DMS 273 (cell line): Measurements from ENCODE around the gene AGAP1.
"Not testable (repeated sequence)": the region's sequence is repeated elsewhere in the genome, so short reads cannot be mapped to it uniquely, and the experiment has no call there.

Source experiments
- DNase-seq: peaks from one replicate; lab custom pipeline; 2025; ENCODE audit not compliant: unreplicated experiment; lab: John Stamatoyannopoulos, UW

AGAP1 gene

DNA sequence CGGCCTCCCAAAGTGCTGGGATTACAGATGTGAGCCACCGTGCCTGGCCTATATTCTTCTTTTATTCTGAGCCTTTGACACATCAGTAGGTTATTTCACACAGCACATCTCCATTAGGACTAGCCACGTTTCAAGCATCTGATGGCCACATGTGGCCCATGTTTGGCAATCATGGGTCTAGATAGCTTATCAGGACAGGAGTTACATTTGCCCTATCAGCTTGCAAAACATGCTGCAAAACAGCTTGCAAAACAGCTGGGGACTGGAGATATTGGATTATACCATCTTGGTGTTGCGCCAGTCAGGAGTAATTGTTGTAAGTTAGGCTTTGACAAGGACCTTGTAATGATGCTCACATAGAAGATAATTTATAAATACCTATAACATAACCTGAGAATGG is 579.4 kb downstream of the AGAP1 start:
- DNase-seq: peak; percentile 95

DNA sequence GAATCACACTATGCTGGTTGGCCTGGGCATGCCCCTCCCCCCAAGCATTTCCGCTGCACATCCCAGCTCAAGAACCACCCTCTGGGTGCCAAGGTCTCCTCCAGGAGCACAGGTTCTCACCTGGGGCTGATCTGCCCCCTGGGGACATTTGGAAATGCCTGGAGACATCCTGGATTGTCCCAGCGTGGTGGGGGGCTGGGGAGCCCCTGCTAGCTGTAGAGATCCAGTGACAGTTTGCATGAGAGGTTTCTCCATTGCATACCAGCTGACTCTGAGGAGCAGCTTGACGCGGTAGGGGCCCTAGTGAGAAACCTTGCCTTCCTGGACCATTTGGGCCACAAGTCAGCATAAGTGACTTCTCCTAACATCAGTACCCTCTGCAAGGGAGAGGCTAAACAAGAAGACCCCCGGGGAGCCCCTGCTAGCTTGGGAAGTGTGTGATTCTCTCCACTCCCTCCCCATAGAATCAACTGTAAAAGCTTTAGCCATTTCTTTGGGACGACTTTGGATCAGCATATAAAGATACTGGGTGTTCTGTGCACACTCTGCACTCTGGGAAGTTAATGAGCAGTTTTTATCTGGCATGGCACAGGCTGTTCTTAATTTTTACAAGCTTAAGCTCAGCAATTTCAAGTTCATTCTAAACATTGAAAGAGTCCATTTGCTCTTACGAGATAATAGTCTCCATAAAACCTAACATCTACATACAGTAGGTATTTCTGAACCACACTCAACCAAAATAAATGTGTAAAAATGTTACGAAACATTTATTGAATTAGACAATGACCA is 580.2 kb downstream of the AGAP1 start:
- peak; percentile 32 for DNase-seq

DNA sequence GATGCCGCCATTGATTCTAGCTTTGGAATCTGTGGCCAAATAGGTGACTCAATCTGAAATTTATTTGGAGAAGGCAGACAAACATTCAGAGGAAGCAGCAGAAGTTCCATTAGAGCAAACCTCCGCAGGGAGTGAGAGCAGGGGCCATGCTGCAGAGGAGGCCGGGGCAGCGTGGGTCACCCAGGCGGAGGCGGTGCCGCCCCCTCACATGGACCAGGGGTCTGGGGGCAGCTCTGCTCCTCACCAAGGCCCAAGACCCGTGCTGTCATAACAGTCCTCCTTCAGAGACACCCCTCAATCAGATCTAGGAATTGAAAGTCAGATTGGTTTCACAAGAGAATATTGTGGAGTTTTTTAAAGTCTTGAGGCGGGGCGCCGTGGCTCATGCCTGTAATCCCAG is 582.0 kb downstream of the AGAP1 start:
- no peak for DNase-seq

DNA sequence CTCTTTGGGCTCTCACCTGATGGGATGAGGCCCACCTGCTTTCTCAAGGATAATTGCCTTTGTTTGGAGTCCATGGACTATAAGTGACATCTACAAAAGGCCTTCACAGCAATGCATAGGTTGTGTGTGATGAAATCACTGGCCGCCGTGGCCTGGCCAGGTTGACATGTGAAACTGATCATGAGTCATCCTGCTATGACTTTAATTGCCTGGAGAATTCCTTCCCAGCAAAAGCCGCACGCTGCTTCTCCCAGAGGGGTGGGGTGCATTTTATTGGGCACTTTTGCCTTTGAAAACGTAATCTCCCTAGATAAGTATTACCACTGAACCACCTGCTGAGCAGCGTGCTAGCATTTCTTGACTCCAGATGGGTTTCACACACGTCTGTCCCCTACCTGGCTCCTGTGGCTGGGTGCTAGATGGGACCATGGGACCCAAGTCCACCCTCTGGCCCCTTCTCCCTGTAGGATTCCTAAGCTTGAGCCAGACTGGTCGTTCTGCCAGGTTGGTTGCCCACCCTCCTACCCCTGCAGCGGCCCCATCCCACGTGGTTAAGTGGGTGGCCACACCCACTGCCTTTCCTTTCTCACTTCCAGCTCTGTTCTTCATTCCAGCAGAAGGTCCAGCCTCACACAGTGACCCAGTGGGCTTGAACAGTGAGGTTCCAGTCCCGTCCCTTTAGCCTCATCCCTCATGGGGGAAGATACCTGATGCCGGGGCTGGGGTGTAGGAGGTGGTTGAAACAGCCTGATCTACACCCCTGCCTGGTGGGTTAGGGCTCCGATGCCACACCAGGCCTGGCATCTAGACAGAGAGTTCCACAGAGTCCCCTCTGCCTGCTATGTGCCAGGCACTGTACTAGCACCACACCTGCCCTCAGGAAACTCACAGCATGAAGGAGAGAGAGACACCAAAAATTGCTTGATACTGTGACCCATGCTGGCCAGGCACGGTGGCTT is 584.7 kb downstream of the AGAP1 start:
- DNase-seq: peak; percentile 68

DNA sequence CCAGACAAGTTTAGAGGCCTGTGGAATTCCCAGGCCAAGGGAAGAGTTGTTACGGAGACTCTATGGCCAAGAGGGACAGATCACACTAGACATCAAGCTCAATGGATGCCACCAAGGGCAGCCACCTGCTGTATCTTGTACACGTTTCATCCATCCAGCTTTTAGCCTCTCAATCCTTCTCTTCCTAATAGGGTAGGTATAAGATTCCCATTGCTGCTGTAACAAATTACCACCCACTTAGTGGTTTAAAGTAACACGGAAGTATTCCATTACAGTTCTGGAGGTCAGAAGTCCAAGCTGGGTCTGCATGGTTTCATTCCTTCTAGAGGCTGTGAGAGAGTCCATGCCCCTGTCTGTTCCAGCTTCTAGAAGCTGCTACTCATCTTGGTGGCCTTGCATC is 586.6 kb downstream of the AGAP1 start:
- DNase-seq: no peak

DNA sequence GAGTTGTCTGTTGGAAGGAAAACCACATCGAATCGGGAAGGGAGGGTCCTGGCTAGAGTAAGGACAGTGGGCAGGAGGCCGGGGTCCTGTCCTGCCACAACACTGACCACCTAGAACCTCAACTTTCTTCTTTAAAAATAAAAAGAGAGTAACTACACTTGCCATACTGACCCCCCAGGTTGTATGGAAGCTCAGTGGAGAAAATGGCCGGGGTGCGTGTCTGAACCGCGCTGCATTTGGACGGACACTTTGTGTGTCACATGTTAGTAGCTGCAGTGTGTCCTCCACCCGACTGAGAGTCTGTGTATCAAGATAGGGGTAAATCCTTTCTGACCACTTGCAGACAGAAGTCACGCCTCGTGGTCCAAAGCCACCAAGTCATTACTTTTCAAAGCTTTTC is 587.3 kb downstream of the AGAP1 start:
- no peak for DNase-seq

DNA sequence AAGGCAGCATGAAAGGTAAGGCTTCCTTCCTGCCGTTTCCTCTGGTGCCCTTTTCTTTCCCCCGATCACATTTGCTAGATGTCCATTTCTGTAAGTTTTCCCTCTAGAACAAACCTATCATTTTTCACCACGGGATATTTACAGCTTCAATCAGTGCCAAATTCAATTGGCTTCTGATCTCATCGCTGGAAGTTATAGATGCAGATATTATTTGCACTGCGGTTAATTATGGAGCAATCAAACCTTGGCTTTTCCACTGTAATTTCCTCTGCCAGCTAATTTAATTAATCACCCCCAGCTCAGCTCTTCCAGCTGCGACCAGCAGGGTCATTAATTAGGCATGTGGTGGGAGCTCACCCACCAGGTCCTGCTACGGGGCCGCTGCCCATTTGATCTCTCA is 588.2 kb downstream of the AGAP1 start:
- no peak for DNase-seq

DNA sequence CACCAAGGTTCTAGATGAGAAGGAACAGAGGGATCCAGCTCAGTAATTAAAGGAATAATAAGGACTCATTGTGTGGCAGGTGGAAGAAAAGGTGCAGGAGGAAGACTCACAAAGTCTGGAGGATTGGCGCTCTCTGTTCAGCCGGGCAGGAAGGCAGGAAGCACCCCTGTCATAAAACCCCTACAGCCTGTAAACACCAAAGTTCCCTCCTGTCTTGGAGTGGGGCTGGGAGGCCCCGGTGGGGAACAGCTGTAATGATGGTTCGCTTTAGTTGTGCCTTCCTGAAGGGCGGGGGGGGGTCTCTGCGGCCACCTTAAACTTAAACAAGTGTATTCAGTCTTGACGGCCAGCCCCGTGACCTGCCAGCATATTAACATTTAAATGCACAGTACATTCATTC is 590.1 kb downstream of the AGAP1 start:
- no peak for DNase-seq

DNA sequence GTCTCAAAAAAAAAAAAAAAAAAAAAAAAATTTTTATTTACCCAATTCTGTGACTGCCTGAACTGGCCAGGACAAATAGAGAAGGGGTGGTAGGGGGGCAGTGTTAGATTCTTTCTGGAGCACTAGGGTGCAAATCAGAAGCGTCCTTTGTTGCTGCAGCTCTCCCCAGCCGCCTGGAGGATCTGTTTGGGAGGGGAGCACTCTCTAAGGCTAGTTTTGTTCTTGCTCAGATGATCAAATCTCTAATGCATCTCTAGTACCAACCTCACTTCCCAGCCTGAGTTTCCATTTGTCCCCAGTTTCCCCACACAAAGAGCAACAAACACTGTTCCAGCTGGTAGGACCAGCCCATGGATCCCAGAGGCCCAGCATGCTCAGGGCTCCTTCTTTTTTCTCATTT is 591.4 kb downstream of the AGAP1 start:
- no peak for DNase-seq

DNA sequence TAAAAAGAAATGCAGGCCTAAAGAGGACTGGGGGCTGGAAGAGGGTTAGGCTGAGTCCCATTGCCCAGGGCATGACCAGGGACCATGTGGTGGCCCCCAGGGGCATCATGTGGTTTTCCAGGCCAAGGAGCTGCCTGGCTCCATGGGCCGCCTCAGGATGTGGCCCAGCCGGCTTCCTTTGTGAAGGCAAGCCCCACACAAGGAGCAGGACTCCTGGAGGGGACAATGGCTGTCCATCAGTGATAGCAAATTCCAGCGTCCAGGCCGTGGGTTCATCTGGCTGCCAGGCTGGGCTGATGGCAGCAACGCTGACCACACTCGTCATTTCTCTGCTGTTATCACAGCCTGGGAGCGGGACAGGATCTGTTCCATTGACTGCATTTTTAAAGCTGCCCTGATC is 591.8 kb downstream of the AGAP1 start:
- DNase-seq: no peak

DNA sequence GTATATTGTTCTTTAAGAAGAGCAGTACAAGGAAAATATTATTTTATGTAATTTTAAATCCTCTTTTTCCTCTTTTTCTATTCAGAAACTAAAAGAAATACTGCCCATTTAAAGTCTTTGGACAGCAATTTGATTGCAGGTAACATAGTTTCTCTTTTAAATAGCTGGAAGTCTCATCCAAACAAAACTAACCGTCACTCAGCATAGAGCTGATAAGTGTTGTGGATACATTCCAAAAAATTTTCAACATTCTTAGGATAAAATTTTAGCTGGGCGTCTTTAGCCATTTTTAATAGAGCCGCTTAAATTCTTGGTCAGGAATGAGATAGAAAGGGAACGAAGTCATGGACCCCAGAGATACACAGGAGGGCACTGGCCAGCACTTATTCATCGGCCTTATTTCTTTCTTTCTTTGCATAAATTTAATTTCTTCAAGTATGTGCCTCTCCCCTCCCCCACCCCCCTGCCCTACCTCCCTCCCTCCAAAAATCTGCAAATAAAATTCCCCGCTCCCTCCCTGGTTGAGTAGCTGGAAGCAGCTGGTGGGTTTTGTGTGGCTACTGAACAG is 592.6 kb downstream of the AGAP1 start:
- DNase-seq: no peak

DNA sequence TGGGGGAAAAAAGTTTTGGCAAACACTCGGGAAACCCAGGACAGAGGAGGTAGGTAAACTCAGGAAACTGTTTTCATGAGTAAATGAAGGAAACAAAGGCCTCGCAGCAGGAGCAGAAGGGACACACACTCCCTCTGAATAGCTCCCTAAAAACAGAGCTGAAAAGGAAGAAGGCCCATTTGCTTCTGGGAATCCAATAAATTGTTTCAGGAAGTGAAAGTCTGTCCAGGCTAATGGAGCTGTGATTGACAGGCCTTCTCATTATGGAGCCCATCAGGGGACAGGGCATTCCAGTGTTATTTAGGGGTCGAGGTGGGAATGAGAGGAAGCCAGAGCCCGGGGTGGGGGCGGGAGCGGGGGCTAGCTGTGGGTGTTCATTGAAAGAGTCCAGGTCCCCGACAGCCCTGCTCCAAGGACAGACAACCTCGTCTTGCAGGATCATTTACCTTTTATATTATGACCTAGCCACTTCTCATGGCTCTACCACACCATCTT is 593.2 kb downstream of the AGAP1 start:
- no peak for DNase-seq

DNA sequence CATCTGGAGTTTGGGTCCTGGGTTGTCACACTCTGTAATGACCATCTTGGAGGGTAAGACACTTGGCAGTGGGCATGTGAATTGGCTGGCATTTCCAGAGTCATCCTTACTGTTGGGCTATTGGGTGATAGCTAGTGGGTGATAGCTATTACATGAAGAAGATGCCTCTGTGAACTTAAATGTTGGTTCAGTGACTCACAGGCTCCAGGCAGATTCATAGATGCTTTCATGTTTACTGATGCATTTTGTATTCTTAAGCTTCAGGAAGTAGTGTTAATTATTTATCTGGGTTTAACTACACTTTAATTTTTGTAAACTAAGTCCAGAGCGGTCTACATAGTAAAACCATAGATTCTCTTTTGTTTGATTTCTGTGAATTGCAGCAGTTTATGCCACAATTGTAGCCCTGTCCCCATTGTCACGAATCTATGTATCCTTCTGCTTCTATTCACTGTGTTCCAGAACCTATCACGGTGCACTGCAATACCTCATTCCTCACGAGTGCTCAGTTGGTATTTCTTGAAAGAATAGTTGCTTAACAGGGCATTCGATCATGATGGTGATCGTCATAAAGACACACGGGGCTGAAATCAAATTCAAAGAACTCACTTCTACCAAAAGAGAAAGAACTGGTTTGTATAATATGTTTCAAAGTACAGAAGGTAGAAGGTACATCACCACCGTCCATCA is 594.7 kb downstream of the AGAP1 start:
- DNase-seq: no peak

DNA sequence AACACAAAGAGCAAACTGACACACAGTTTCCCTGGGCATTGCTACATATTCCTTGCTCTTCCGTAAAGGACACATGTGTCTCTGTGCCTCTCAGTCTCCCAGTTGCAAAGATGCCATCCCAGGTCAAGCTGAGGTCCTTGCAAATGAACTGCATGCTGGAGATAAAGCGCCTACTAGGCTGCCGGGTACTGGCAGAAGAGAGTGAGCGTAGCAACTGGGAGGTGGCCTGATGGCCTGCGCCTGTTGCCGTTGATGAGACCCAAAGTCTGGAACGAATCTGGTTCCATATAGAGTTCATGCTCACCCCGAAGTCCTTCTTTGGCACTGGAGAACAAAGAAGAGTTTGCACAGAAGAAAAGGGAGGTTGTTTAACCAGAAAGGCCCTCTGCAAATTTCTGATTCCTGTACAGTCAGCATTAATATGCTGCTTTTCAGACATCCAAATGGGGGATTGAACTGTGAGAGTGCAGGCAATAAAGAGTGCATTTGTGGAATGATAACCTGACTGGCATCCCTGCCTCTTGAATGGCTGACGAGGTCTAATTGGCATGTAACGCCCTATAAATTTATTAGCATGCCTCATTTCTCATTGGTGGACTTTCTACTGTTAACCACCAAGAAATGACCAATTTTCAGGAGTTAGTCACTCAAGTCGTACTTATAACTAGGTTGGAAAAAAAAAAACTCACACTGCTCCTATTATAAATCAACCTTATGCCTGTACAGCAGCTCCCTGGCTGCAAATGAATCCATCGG is 595.6 kb downstream of the AGAP1 start:
- no peak for DNase-seq

DNA sequence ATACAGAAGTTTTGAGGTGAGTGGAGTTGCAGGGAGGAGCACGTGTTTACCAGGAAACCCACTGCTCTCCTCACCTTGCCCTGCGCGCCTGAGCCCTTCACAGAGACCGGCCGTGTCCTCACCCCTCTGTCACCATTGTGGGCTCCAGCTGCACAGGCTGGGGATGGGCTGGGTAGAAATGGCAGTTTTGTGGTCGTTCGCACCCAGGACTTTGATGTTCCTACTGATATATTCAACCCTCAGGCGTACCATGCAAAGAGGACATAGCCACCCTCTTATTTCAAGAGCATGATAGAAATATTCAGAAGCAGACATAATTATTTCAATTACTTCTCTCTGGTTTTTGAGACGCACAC is 596.2 kb downstream of the AGAP1 start:
- DNase-seq: no peak

DNA sequence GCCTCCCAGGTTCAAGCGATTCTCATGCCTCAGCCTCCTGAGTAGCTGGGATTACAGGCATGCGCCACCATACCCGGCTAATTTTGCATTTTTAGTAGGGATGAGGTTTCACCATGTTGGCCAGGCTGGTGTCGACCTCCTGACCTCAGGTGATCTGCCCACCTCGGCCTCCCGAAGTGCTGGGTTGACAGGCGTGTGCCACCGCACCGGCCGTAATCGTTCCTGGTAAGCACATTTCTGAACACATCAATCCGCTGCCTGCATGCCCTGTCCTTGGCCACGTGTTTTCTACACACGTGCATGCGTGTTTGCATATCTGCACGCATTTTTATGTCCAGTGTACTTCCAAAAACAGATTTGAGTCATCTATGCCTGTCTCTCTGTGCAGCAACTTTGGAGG is 597.0 kb downstream of the AGAP1 start:
- not testable (repeated sequence) for DNase-seq

DNA sequence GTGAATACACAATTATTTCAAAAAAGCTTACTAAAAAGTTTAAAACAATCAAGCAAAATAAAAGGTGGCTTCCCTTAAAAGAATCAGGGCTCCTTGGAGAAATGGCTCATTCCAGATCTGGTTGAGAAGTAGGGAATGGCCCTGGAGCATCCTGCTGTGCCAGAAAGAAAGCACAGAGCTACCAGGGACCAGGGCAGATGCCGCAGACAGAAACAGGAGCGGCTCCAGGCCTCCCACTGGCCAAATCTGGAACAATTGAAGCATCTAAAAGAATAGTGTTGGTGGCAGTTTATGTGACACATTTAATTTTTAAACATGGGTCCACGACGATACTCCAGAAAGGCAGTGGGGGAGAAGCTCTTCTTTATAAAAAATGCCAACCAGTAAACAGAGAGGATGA is 598.9 kb downstream of the AGAP1 start:
- no peak for DNase-seq

DNA sequence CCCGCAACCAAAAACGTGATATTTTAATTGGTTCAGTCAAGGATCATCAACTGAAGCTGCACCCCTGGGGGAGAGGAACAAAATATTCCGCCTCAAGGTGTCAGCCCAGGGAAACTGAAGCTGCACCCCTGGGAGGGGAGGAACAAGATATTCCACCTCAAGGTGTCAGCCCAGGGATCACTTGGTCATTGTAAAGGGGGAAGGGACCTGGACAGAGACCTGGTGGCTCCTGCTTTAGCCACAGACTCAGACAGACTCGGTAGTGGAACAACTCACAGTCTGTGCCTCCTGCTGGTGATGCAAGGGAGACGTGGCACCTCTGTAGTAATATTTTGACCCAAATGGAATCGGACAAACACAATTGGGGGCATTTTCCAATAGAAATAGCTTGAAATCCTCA is 599.3 kb downstream of the AGAP1 start:
- DNase-seq: no peak

DNA sequence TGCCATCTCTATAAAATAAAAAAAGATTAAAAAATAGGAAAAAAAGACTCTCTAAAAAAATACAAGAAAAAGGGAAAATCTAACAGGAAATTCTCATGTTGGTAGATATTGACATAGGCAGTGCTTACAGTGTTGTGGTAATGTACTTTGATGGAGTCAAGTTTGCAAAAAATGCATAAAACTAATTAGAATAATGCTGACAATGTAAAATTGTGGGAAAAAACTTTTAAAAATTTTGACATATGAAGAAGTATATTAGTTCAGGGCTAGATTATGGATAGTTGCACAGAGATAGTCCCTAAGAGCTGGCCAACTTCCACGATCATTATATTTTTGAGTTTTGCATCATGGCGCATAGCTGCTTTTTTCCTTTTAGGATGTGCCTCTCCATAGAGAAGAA is 601.7 kb downstream of the AGAP1 start:
- no peak for DNase-seq

DNA sequence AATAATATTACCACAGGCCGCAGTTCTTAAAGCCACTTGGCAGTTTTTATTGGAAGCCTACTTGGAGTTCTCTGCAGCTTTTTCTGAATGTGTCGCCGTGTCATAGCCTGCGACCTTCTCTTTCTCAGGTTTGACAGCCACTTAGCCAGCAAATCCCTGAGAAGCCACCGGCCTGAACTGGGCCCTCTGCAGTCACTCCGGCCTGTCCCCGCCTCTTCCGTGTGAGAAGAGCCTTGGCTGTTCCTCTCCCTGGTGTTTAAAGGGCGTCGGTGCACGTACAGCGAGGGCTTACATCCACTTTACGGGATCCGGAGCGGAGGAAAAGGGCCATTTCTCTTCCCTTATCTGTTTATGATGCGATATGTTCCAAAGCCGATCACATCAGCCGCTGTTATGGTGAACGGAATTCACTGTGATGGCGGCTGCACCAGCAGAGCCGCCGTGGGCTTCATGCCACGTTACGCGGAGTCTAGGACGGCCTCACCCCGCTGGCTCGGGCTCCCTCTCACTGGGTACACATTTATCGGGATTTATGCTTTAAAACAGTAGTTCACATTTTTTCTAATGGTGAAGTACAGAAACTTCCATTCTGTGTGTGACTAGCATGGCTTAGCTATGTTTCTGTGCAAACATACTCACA is 607.6 kb downstream of the AGAP1 start:
- no peak for DNase-seq
